Tibial artery (tissue), 4 donors: ENCODE measurements around the gene AURKB.
"Not testable (repeated sequence)": the region's sequence is repeated elsewhere in the genome, so short reads cannot be mapped to it uniquely, and the experiment has no call there.

Source experiments
- DNase-seq, 2 donors: peaks; one replicate each; pipeline ENCODE4 v3.0.0-alpha.2; 2019
- H3K27ac ChIP-seq, 2 donors: fragments of 200-600 bp; sonication (generic) in 1 of 2; 1 replicate in 1 of 2; 2 replicates in 1 of 2; pipeline ENCODE4 v1.5.1; 2018 to 2019; ENCODE audit warnings: mild to moderate bottlenecking in 1 of 2
- H3K27me3 ChIP-seq, 2 donors: fragments of 200-600 bp; sonication (generic) in 1 of 2; one replicate each; pipeline versions ENCODE4 v1.5.1 to v1.6.0; 2016 to 2019
- H3K36me3 ChIP-seq, 3 donors: fragments of 200-600 bp; sonication (generic) in 2 of 3; one replicate each; pipeline ENCODE4 v1.5.1; 2016 to 2019; ENCODE audit warnings: mild to moderate bottlenecking in 2 of 3
- H3K4me1 ChIP-seq, 4 donors: fragments of 200-600 bp; sonication (generic) in 2 of 4; 1 replicate in 3 of 4; 2 replicates in 1 of 4; pipeline ENCODE4 v1.5.1; 2016 to 2019
- H3K4me3 ChIP-seq, 2 donors: fragments of 200-600 bp; sonication (generic) in 1 of 2; 1 replicate in 1 of 2; 2 replicates in 1 of 2; pipeline ENCODE4 v1.5.1; 2018 to 2019; ENCODE audit warnings: mild to moderate bottlenecking in 2 of 2
- H3K9me3 ChIP-seq, 3 donors: fragments of 200-600 bp; sonication (generic) in 1 of 3; one replicate each; pipeline ENCODE4 v1.5.1; 2016 to 2019
- intact Hi-C: fragments of 100-400 bp; cut with DNase I; formaldehyde crosslinking; loops from one replicate; pipeline ENCODE4 v1.15.0; 2023; ENCODE audit warnings: low total_unique reads
- TF ChIP-seq, protein P1 (sequence below), 2 experiments: fragments of 200-600 bp in 1 of 2; fragments of 450-650 bp in 1 of 2; IDR thresholded peaks; one replicate each; pipeline ENCODE4 v1.5.1; 2017 to 2019; ENCODE audit warnings: antibody characterized with exemption in 2 of 2, mild to moderate bottlenecking in 1 of 2, moderate library complexity in 1 of 2

Gene AURKB

DNA sequence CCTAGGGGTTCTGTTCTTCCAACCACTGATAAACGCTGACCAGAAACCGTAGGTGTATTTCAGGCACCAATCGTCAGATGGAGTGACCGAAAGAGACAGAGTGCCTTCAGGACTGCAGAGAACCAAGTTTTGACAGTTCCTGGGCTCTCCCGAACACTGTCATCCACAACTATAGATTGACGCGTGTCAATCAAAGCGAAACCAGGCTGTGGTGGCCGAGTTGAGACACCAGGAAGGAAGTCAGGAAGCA is 11.9 kb upstream of the AURKB start:
- H3K27me3 ChIP-seq: no peaks in the 10 kb centered on the region
- intact Hi-C loops: loop anchor here (1.0 kb wide), 1 partner anchor 36 kb away; no protein-coding TSS in a partner anchor
- TF ChIP-seq, protein P1, sequence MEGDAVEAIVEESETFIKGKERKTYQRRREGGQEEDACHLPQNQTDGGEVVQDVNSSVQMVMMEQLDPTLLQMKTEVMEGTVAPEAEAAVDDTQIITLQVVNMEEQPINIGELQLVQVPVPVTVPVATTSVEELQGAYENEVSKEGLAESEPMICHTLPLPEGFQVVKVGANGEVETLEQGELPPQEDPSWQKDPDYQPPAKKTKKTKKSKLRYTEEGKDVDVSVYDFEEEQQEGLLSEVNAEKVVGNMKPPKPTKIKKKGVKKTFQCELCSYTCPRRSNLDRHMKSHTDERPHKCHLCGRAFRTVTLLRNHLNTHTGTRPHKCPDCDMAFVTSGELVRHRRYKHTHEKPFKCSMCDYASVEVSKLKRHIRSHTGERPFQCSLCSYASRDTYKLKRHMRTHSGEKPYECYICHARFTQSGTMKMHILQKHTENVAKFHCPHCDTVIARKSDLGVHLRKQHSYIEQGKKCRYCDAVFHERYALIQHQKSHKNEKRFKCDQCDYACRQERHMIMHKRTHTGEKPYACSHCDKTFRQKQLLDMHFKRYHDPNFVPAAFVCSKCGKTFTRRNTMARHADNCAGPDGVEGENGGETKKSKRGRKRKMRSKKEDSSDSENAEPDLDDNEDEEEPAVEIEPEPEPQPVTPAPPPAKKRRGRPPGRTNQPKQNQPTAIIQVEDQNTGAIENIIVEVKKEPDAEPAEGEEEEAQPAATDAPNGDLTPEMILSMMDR (IDR thresholded peaks at IDR 0.05): no peak
- H3K27ac ChIP-seq: peak overlapping the region; percentile 96 to 99
- no peaks in the 10 kb centered on the region for H3K9me3 ChIP-seq
- H3K4me3 ChIP-seq: peak overlapping the region; percentile 64 to 69
- peaks cover 0 to under 1% (median under 1%) of the 10 kb centered on the region in 3 donors for H3K36me3 ChIP-seq
- no peak for DNase-seq
- H3K4me1 ChIP-seq: peaks cover 0 to 32% (median 16%) of the 10 kb centered on the region in 4 donors

DNA sequence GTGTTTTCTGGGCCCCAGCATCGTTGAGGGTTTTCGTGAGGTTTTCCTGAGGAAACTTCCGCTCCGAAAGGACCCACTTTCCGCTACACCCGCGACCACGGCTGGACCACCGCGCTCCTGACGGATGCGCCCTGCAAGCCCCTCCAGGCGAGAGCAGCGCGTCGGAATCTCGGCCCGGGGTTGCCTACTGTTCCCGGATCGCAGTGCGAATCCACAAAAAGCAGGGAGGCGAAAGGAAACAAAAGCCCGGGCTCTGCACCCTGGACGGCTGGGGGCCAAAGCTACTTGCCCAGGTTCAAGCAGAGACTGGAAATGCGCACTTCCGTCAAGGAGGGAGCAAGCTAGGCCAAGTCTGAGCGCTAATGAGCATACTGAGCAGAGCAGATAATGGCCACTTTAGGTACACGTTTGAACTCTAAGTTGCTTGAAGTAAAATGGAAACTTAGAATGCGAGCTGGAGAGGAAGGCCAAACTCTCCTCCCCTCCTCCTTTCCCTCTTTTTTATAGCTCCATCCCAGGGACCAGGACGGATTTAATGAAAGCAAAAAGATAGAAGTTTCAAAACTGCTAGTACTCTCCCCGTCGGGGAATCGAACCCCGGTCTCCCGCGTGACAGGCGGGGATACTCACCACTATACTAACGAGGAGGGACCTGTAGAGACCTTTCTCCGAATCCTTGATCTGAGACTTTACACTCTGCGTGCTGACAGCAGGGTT is 11.4 kb upstream of the AURKB start:
- Histone ChIP-seq H3K27me3 (no peaks in the 10 kb centered on the region), H3K4me3 (peak overlapping the region; percentile 64 to 69), H3K9me3 (no peaks in the 10 kb centered on the region), H3K27ac (peak overlapping the region; percentile 96 to 99), H3K36me3 (no peaks in the 10 kb centered on the region), H3K4me1 (peaks cover 0 to 27% (median 13%) of the 10 kb centered on the region in 4 donors)
- DNase-seq: peak; percentile 93
- intact Hi-C loops: loop anchor here (1.0 kb wide), 1 partner anchor 36 kb away; no protein-coding TSS in a partner anchor
- TF ChIP-seq, protein P1 (IDR thresholded peaks at IDR 0.05): no peak

DNA sequence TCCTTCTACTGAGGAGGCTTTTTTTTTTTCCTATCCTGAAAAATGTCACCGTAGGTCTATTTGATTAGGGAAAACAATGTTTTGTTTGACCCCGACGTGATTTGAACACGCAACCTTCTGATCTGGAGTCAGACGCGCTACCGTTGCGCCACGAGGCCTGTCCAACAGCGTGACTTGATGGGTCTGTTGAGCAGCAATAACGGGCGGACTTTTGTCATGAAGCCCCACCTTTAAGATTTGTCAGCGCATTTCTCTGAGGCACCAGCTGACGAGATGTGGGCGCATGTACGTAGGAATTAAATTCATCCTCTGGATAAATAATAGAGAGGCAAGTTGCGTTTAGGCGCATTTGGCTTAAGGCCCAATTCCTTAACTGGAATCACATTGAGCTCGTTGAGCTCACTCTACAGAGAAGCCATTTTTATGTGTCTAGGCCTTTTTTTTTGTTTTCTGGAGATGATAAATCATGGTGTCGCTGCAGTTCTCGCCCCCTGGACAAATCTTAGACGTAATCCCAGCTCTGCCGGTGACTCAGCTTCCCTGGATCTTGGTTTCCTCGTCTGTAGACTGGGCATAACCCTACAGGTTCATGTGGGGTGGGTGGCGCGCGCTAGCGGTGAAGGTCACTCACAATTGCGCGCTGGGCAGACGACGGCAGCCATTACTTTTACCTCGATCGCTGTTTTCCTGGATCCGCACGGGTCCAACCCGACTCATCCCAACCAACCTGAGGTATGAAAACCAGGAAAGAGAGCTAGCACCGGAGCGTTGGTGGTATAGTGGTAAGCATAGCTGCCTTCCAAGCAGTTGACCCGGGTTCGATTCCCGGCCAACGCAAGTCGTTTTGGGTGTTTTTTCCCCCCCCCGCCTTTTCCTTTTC is 10.6 kb upstream of the AURKB start:
- TF ChIP-seq, protein P1 (IDR thresholded peaks at IDR 0.05): no peak
- Histone ChIP-seq H3K27ac (peak overlapping the region; percentile 96 to 99), H3K9me3 (no peaks in the 10 kb centered on the region), H3K4me1 (peaks cover 0 to 21% (median 12%) of the 10 kb centered on the region in 4 donors), H3K27me3 (no peaks in the 10 kb centered on the region), H3K4me3 (peak overlapping the region; percentile 64 to 69), H3K36me3 (no peaks in the 10 kb centered on the region)
- intact Hi-C loops: no loop called here
- peak; percentile 95 to 96 for DNase-seq

DNA sequence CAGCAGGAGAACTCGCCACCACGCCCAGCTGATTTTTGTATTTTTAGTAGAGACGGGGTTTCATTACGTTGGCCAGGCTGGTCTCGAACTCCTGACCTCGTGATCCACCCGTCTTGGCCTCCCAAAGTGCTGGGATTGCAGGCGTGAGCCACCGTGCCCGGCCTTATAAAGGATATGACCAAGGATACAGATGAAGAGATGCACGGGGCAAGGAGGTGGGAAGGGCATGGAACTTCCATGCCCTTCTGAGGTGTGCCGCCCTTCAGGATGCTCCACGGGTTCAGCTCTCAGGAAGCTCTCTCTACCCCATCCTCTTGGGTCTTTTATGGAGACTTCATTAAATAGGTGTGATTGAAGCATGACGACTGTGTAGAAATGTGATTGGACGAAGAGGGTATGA is 3.6 kb upstream of the AURKB start:
- peaks cover 0 to 14% (median 8%) of the 10 kb centered on the region in 4 donors for H3K4me1 ChIP-seq
- H3K27ac ChIP-seq, H3K9me3 ChIP-seq, H3K36me3 ChIP-seq, H3K4me3 ChIP-seq, H3K27me3 ChIP-seq, intact Hi-C loops, DNase-seq: not testable (repeated sequence)

DNA sequence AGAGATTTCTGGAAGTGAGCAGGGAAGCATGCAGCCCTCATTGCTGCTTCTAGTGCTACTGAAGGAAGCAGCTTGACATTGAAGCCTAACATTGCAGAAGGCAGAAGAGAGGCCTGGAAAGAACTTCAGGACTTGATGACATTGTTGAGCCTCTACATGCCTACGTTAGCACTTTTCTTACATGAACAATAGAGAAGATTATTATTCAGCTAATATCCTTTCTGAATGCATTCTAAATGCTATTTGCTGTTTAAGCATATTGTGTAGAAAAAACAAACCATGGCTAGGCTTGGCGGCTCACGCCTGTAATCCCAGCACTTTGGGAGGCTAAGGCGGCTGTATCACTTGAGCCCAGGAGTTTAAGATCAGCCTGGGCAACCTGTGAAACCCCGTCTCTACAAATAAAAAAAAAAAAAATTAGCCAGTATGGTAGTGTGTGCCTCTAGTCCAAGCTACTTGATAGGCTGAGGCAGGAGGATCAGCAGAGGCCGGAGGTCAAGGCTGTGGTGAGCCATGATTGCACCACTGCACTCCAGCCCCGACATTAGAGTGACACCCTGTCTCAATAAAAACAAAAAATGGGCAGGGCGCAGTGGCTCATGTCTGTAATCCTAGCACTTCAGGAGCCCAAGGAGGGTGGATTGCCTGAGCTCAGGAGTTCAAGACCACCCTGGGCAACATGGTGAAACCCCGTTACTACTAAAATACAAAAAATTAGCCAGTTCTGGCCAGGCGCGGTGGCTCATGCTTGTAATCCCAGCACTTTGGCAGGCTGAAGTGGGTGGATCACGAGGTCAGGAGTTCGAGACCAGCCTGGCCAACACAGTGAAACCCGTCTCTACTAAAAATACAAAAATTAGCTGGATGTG is 2.2 kb upstream of the AURKB start:
- Histone ChIP-seq H3K9me3 (no peaks in the 10 kb centered on the region), H3K4me3 (no peak overlapping the region), H3K36me3 (no peaks in the 10 kb centered on the region), H3K4me1 (peaks cover 0 to 14% (median 8%) of the 10 kb centered on the region in 4 donors), H3K27ac (no peak overlapping the region), H3K27me3 (no peaks in the 10 kb centered on the region)
- intact Hi-C loops: no loop called here
- TF ChIP-seq, protein P1 (IDR thresholded peaks at IDR 0.05): no peak
- no peak for DNase-seq
